HT-29 (cell line): ENCODE results near the gene CELA3A. TPM values are rescaled to one million over a fixed set of nuclear protein-coding genes. Genes with fewer than 3 reads are reported as not detected.
"Not testable (repeated sequence)": the region's sequence is repeated elsewhere in the genome, so short reads cannot be mapped to it uniquely, and the experiment has no call there.

Experiments used
- DNase-seq: peaks from one replicate; pipeline ENCODE4 v3.0.0-alpha.2; 2015; ENCODE audit warnings: low spot score
- total RNA-seq: library from RNA; depleted of rRNA; stranded (reverse); fragments of >200 nt; shearing (Covaris generic); gene quantifications from 2 replicates; pipeline ENCODE4 v1.2.3, GENCODE V29; 2014; rRNA removed

Gene CELA3A
- 0.13 TPM in 1 of 2 replicates, not detected in the other for total RNA-seq

GRCh38 chr1:22001409-22001808 is at the start of gene CELA3A:
TSS of gene CELA3A (plus strand) at chr1:22001657. CDS start at chr1:22001675, 18 bp downstream.
- DNase-seq: no peak

- DNase-seq: no peak
Observed at GRCh38 chr1:21952786-21953520, 48.5 kb upstream of the CELA3A start.

GRCh38 chr1:21955058-21955457 is 46.4 kb upstream of the CELA3A start:
- no peak for DNase-seq

GRCh38 chr1:21955501-21956281 is 45.8 kb upstream of the CELA3A start:
- peak; percentile 70 for DNase-seq

- DNase-seq: peak; percentile 96
Observed at GRCh38 chr1:21956720-21957552, 44.5 kb upstream of the CELA3A start.

- no peak for DNase-seq
Observed at GRCh38 chr1:21961337-21961736, 40.1 kb upstream of the CELA3A start.

- no peak for DNase-seq
Observed at GRCh38 chr1:21961799-21962198, 39.7 kb upstream of the CELA3A start.

GRCh38 chr1:21963477-21964217 is 37.8 kb upstream of the CELA3A start:
- DNase-seq: peak; percentile 99

GRCh38 chr1:21966247-21967000 is 35.0 kb upstream of the CELA3A start:
- no peak for DNase-seq

GRCh38 chr1:21967216-21967615 is 34.2 kb upstream of the CELA3A start:
- DNase-seq: not testable (repeated sequence)

- not testable (repeated sequence) for DNase-seq
Observed at GRCh38 chr1:21969066-21969465, 32.4 kb upstream of the CELA3A start.

GRCh38 chr1:21970523-21970922 is 30.9 kb upstream of the CELA3A start:
- DNase-seq: not testable (repeated sequence)

GRCh38 chr1:21972973-21973441 is 28.4 kb upstream of the CELA3A start:
- peak; percentile 74 for DNase-seq

GRCh38 chr1:21973948-21974347 is 27.5 kb upstream of the CELA3A start:
- not testable (repeated sequence) for DNase-seq

- DNase-seq: peak; percentile 55
Observed at GRCh38 chr1:21974699-21975098, 26.8 kb upstream of the CELA3A start.

- DNase-seq: not testable (repeated sequence)
Observed at GRCh38 chr1:21975296-21975695, 26.2 kb upstream of the CELA3A start.

- not testable (repeated sequence) for DNase-seq
Observed at GRCh38 chr1:21976703-21977239, 24.7 kb upstream of the CELA3A start, which contains the start of gene CELA3B. TSS of gene CELA3B (plus strand) at chr1:21977022. CDS start at chr1:21977040, 18 bp downstream.

GRCh38 chr1:21978209-21978608 is 23.2 kb upstream of the CELA3A start:
- DNase-seq: not testable (repeated sequence)

- not testable (repeated sequence) for DNase-seq
Observed at GRCh38 chr1:21980515-21981220, 20.8 kb upstream of the CELA3A start.
